Gastroesophageal sphincter (tissue), 4 donors: ENCODE data around the gene SOD2. TPM values are rescaled to one million over a fixed set of nuclear protein-coding genes. Genes with fewer than 3 reads are reported as not detected.
A peak's percentile ranks its signal among the peaks of the same experiment; 100 is the strongest.
"Not testable (repeated sequence)": the region's sequence is repeated elsewhere in the genome, so short reads cannot be mapped to it uniquely, and the experiment has no call there.

Experiments
- ATAC-seq: fragments of 150-250 bp; one replicate; pipeline ENCODE4 v1.9.1; 2016; ENCODE audit warnings: mild to moderate bottlenecking, moderate library complexity
- H3K27ac ChIP-seq, 4 donors: fragments of 200-600 bp; sonication (generic) in 3 of 4; 1 replicate in 3 of 4; 2 replicates in 1 of 4; pipeline ENCODE4 v1.5.1; 2016 to 2019
- H3K27me3 ChIP-seq: fragments of 200-600 bp; sonication (generic); one replicate; pipeline ENCODE4 v1.5.1; 2019
- H3K36me3 ChIP-seq, 2 donors: fragments of 200-600 bp; sonication (generic); one replicate each; pipeline ENCODE4 v1.5.1; 2019; ENCODE audit warnings: control low read depth in 1 of 2
- H3K4me1 ChIP-seq, 3 donors: fragments of 200-600 bp; sonication (generic); 1 replicate in 2 of 3; 2 replicates in 1 of 3; pipeline ENCODE4 v1.5.1; 2016 to 2019; ENCODE audit warnings: control low read depth in 2 of 3
- H3K4me3 ChIP-seq, 2 donors: fragments of 200-600 bp; sonication (generic); one replicate each; pipeline ENCODE4 v1.5.1; 2019; ENCODE audit warnings: mild to moderate bottlenecking in 1 of 2, moderate library complexity in 1 of 2
- H3K9me3 ChIP-seq, 3 donors: fragments of 200-600 bp; sonication (generic); one replicate each; pipeline ENCODE4 v1.5.1; 2017 to 2019; ENCODE audit warnings: control low read depth in 2 of 3
- EP300 ChIP-seq: sonication (generic); formaldehyde crosslinking; IDR thresholded peaks from one replicate; pipeline ENCODE4 v1.6.1; 2017; ENCODE audit warnings: antibody characterized with exemption, mild to moderate bottlenecking
- POLR2A ChIP-seq, 2 donors: fragments of 450-650 bp; IDR thresholded peaks; one replicate each; pipeline ENCODE4 v1.6.1; 2017; ENCODE audit warnings: antibody characterized with exemption in 2 of 2, mild to moderate bottlenecking in 2 of 2, moderate library complexity in 1 of 2
- POLR2AphosphoS5 ChIP-seq: sonication (generic); formaldehyde crosslinking; IDR thresholded peaks from one replicate; pipeline ENCODE4 v1.6.1; 2017; ENCODE audit warnings: antibody characterized with exemption
- WGBS, 2 donors: methylation state at CpG; one replicate each; pipeline ENCODE4 v1.1.5; 2018; ENCODE audit warnings: low coverage in 1 of 2; 5-methylcytosine and 5-hydroxymethylcytosine counted together
- total RNA-seq, 4 donors: library from RNA; depleted of rRNA; stranded (reverse); fragments of >200 nt; gene quantifications; one replicate each; pipeline ENCODE4 v1.1.0, GENCODE V29; 2016
- TF ChIP-seq, protein P1 (sequence below), 4 experiments: fragments of 200-600 bp in 2 of 4; fragments of 450-650 bp in 2 of 4; sonication (generic) in 1 of 4; IDR thresholded peaks; one replicate each; pipeline ENCODE4 v1.5.1; 2017 to 2019; ENCODE audit warnings: antibody characterized with exemption in 4 of 4, mild to moderate bottlenecking in 2 of 4, moderate library complexity in 2 of 4

Gene SOD2
- total RNA-seq, 4 donors from 2014 or later = 256 to 921 (median 488) TPM

DNA sequence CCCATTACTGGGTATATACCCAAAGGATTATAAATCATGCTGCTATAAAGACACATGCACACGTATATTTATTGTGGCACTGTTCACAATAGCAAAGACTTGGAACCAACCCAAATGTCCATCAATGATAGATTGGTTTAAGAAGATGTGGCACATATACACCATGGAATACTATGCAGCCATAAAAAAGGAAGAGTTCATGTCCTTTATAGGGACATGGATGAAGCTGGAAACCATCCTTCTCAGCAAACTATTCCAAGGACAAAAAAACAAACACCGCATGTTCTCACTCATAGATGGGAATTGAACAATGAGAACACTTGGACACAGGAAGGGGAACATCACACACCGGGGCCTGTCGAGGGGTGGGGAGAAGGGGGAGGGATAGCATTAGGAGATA lies 16.8 kb downstream of the SOD2 start:
- not testable (repeated sequence) for H3K27ac ChIP-seq, ATAC-seq, H3K4me3 ChIP-seq, H3K27me3 ChIP-seq, H3K9me3 ChIP-seq
- H3K36me3 ChIP-seq = peaks cover 4 to 36% of the 10 kb centered on the region in 2 donors
- H3K4me1 ChIP-seq = peaks cover 0 to 32% (median 2%) of the 10 kb centered on the region in 3 donors
- 95 to 100% methylated on average over 1 to 4 of the region's 4 CpGs for WGBS, 2 donors
- TF ChIP-seq POLR2AphosphoS5 = peak; percentile 15

DNA sequence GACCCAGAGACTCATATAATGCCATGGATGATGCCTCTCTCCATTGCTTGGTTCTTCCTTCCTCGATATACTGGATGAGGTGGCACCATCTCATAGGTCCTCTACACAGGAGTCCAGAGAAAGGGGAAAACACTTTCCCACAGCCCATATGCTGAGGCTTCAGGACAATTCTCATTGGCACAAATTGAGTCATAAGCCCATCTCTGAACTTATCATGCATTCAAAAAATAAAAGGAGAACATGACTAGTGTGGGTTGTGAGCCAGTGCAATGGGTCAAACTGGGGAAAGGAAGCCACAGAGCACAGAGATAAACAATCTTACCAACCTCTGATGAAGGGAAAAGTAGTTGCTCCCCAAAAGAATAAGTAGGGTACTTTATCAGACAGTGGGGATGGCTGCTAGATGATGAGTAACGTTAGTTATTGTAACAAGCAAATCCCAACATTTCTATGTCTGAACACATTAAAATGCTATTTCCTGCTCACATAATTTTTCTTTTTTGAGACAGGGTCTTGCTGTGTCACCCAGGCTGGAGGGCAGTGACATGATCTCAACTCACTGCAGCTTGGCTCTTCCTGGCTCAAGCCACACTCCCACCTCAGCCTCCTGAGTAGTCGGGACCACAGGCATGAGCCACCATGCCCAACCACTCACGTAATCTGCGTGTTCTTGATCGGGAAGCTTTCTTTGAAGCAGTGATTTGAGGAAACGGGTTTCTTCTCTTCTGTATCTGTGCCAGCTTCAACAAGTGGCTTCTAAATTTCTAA lies 27.0 kb downstream of the SOD2 start:
- Histone ChIP-seq H3K9me3 (peaks cover 0 to 8% (median 0%) of the 10 kb centered on the region in 3 donors), H3K4me1 (no peaks in the 10 kb centered on the region), H3K4me3 (no peak overlapping the region), H3K27me3 (no peaks in the 10 kb centered on the region), H3K27ac (no peak overlapping the region), H3K36me3 (peaks cover 0 to 28% of the 10 kb centered on the region in 2 donors)
- ATAC-seq = no peak
- TF ChIP-seq, protein P1, sequence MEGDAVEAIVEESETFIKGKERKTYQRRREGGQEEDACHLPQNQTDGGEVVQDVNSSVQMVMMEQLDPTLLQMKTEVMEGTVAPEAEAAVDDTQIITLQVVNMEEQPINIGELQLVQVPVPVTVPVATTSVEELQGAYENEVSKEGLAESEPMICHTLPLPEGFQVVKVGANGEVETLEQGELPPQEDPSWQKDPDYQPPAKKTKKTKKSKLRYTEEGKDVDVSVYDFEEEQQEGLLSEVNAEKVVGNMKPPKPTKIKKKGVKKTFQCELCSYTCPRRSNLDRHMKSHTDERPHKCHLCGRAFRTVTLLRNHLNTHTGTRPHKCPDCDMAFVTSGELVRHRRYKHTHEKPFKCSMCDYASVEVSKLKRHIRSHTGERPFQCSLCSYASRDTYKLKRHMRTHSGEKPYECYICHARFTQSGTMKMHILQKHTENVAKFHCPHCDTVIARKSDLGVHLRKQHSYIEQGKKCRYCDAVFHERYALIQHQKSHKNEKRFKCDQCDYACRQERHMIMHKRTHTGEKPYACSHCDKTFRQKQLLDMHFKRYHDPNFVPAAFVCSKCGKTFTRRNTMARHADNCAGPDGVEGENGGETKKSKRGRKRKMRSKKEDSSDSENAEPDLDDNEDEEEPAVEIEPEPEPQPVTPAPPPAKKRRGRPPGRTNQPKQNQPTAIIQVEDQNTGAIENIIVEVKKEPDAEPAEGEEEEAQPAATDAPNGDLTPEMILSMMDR (IDR thresholded peaks at IDR 0.05) = no peak
- TF ChIP-seq POLR2AphosphoS5 (no peak), POLR2A (IDR thresholded peaks at IDR 0.05) (no peak), EP300 (no peak)
- WGBS, 2 donors = 95 to 100% methylated on average over 2 to 4 of the region's 7 CpGs

DNA sequence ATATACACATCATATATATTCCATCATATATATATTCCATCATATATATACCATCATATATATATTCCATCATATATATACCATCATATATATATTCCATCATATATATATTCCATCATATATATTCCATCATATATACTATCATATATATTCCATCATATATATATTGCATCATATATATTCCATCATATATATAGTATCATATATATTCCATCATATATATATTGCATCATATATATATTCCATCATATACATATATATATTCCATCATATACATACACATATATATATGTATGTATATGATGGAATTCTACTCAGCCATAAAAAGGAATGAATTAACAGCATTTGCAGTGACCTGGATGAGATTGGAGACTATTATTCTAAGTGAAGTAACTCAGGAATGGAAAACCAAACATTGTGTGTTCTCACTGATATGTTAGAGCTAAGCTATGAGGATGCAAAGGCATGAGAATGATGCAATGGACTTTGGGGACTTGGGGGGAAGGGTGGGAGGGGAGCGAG lies 29.6 kb downstream of the SOD2 start:
- not testable (repeated sequence) for H3K9me3 ChIP-seq, ATAC-seq, H3K4me3 ChIP-seq, H3K27me3 ChIP-seq, H3K4me1 ChIP-seq, H3K27ac ChIP-seq
- peaks cover 0 to 11% of the 10 kb centered on the region in 2 donors for H3K36me3 ChIP-seq
- WGBS, 2 donors = 91 to 100% methylated on average over 1 of the region's 1 CpG

DNA sequence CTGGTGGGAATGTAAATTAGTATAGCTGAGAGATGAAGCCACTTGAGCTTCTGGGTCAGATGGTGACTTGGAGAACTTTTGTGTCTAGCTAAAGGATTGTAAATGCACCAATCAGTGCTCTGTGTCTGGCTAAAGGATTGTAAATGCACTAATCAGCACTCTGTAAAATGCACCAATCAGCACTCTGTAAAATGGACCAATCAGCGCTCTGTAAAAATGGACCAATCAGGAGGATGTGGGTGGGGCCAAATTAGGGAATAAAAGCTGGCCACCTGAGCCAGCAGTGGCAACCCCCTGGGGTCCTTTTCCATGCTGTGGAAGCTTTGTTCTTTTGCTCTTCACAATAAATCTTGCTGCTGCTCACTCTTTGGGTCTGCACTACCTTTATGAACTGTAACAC lies 31.1 kb downstream of the SOD2 start:
- ATAC-seq = not testable (repeated sequence)
- WGBS, 2 donors = 90 to 100% methylated on average over 1 of the region's 1 CpG

DNA sequence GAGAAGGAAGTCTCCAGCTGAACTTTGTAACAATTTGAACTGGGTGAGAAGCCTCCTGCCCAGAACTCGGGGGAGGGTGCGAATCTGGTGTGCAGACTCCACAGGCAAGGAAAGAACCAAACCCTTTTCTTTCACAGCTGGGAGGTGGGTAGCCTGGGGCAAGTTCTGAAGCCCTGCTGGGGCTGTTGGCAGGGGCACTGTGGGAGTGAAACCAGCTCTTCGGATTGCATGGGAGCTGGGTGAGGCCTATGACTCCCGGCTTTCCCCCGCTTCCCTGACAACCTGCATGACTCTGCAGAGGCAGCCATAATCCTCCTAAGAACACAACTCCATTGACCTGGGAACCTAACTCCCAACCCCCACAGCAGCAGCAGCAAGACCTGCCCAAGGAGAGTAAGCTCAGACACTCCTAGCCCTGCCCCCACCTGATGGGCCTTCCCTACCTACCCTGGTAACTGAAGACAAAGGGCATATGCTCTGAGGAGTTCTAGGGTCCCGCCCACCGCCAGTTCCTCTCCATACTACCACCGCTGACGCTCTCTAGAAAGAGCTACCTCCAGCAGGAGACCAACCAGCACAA lies 37.5 kb downstream of the SOD2 start:
- Histone ChIP-seq H3K9me3 (no peaks in the 10 kb centered on the region), H3K4me3 (no peak overlapping the region), H3K36me3 (no peaks in the 10 kb centered on the region), H3K27me3 (no peaks in the 10 kb centered on the region), H3K27ac (no peak overlapping the region), H3K4me1 (no peaks in the 10 kb centered on the region)
- ATAC-seq = no peak
- WGBS, 2 donors = 87 to 100% methylated on average over 1 to 3 of the region's 9 CpGs
- no peak for TF ChIP-seq POLR2AphosphoS5
- TF ChIP-seq, protein P1 (IDR thresholded peaks at IDR 0.05) = no peak
- TF ChIP-seq EP300 = no peak
- no peak for TF ChIP-seq POLR2A (IDR thresholded peaks at IDR 0.05)

More for the DNA sequence above, 31.1 kb downstream of the SOD2 start:
- not testable (repeated sequence) for H3K9me3 ChIP-seq, H3K4me3 ChIP-seq, H3K4me1 ChIP-seq, H3K27ac ChIP-seq, H3K27me3 ChIP-seq
- H3K36me3 ChIP-seq = peaks cover 0 to 11% of the 10 kb centered on the region in 2 donors

DNA sequence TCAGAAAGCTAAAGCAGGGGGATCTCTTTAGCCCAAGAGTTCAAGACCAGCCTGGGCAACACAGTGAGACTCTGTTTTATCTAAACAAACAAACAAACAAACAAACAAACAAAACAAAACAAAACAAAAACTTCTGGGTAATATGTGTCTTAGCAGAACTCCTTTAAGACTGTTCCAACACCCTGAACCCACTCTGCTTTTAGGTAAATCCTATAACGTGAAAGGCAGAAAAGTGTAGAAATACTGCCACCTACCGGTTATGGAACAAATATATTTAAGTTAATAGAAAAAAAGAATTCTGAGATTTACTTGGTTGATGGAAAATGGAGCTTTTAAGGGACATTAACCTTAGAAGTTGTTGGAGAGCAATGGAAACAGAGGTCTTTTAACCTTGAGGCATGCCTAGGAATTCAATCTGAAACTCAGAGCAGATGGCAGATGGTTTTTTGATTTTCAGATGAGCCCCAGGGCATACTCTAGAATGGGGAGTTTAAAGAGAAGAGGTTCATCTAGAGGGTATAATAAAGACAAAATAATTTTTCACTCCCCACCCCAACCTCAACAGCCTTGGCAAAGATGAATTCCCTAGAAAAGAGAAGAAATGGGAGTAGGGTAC lies 38.5 kb downstream of the SOD2 start:
- no peak overlapping the region for H3K4me3 ChIP-seq
- no peaks in the 10 kb centered on the region for H3K36me3 ChIP-seq
- WGBS, 2 donors = 0% methylated on average over 2 of the region's 2 CpGs
- TF ChIP-seq EP300 (no peak), POLR2A (IDR thresholded peaks at IDR 0.05) (no peak), POLR2AphosphoS5 (no peak)
- TF ChIP-seq, protein P1 (IDR thresholded peaks at IDR 0.05) = peak; percentile 56 to 67 (median 66)
- no peaks in the 10 kb centered on the region for H3K4me1 ChIP-seq
- no peak overlapping the region for H3K27ac ChIP-seq
- H3K9me3 ChIP-seq = no peaks in the 10 kb centered on the region
- no peaks in the 10 kb centered on the region for H3K27me3 ChIP-seq
- no peak for ATAC-seq
